GM23338 (cell line): ENCODE measurements around the gene SORCS2. TPM values are rescaled to one million over a fixed set of nuclear protein-coding genes. Genes with fewer than 3 reads are reported as not detected.

Experiments used
- ATAC-seq: fragments of 200-7000 bp; cut with Tn5 transposase; 3 replicates; pipeline ENCODE4 v1.9.1; 2020
- DNase-seq: peaks from one replicate; pipeline ENCODE4 v3.0.0-alpha.2; 2015; ENCODE audit warnings: low spot score
- H2AFZ ChIP-seq: fragments of 200-600 bp; sonication (generic); 2 replicates; pipeline ENCODE4 v1.8.0; 2016; ENCODE audit warnings: antibody characterized with exemption, mild to moderate bottlenecking, moderate library complexity
- H3F3A ChIP-seq: fragments of 200-600 bp; sonication (generic); replicated peaks from 2 replicates; pipeline ENCODE4 v1.8.0; 2017; ENCODE audit warnings: antibody characterized with exemption, mixed run types, low read depth
- H3K27ac ChIP-seq: fragments of 200-600 bp; sonication (generic); 2 replicates; pipeline ENCODE4 v1.6.1; 2016; ENCODE audit warnings: low read depth
- H3K27me3 ChIP-seq: fragments of 200-600 bp; sonication (generic); 2 replicates; pipeline ENCODE4 v1.8.0; 2016; ENCODE audit warnings: mild to moderate bottlenecking, mixed run types, moderate library complexity; ENCODE audit not compliant: insufficient read depth
- H3K36me3 ChIP-seq: fragments of 200-600 bp; sonication (generic); 2 replicates; pipeline ENCODE4 v1.8.0; 2016; ENCODE audit warnings: mild to moderate bottlenecking; ENCODE audit not compliant: insufficient read depth
- H3K4me1 ChIP-seq: fragments of 200-600 bp; sonication (generic); 2 replicates; pipeline ENCODE4 v1.8.0; 2016; ENCODE audit warnings: mild to moderate bottlenecking, moderate library complexity; ENCODE audit not compliant: insufficient read depth
- H3K4me2 ChIP-seq: fragments of 200-600 bp; sonication (generic); 2 replicates; pipeline ENCODE4 v1.7.1; 2017; ENCODE audit warnings: mixed run types
- H3K4me3 ChIP-seq: fragments of 200-600 bp; sonication (generic); 2 replicates; pipeline ENCODE4 v1.6.1; 2016; ENCODE audit warnings: mixed run types
- H3K79me2 ChIP-seq: fragments of 200-600 bp; sonication (generic); replicated peaks from 2 replicates; pipeline ENCODE4 v1.8.0; 2017; ENCODE audit warnings: mild to moderate bottlenecking; ENCODE audit not compliant: insufficient read depth
- H3K9me2 ChIP-seq: fragments of 200-600 bp; sonication (generic); 2 replicates; pipeline ENCODE4 v1.8.0; 2017; ENCODE audit not compliant: insufficient read depth
- H4K20me1 ChIP-seq: fragments of 200-600 bp; sonication (generic); replicated peaks from 2 replicates; pipeline ENCODE4 v1.8.0; 2017; ENCODE audit warnings: mild to moderate bottlenecking; ENCODE audit not compliant: insufficient read depth
- H3K27ac Mint-ChIP-seq: 2 replicates; pipeline ENCODE4 v1.8.0; 2020; ENCODE audit warnings: inconsistent platforms, mild to moderate bottlenecking, moderate library complexity, mixed read lengths
- H3K27me3 Mint-ChIP-seq: 3 replicates; pipeline ENCODE4 v1.8.0; 2022; ENCODE audit warnings: low read depth, mild to moderate bottlenecking, moderate library complexity, mixed read lengths, inconsistent platforms; ENCODE audit not compliant: insufficient read depth, poor library complexity
- H3K36me3 Mint-ChIP-seq: 3 replicates; pipeline ENCODE4 v1.8.0; 2021; ENCODE audit warnings: low read depth, mild to moderate bottlenecking, inconsistent platforms, moderate library complexity, mixed read lengths
- H3K4me1 Mint-ChIP-seq: 3 replicates; pipeline ENCODE4 v1.8.0; 2020; ENCODE audit warnings: mild to moderate bottlenecking, inconsistent platforms, mixed read lengths
- H3K4me3 Mint-ChIP-seq: 3 replicates; pipeline ENCODE4 v1.8.0; 2021; ENCODE audit warnings: moderate library complexity, mild to moderate bottlenecking, inconsistent platforms, mixed read lengths
- H3K9me3 Mint-ChIP-seq: 3 replicates; pipeline ENCODE4 v1.8.0; 2020; ENCODE audit warnings: moderate library complexity, mild to moderate bottlenecking, inconsistent platforms, mixed read lengths
- CREB1 ChIP-seq: fragments of 250-450 bp; sonication (Bioruptor Pico); IDR thresholded peaks from 2 replicates; pipeline ENCODE4 v1.5.0; 2020; ENCODE audit warnings: low read depth, mild to moderate bottlenecking, moderate library complexity
- ETS1 ChIP-seq: IDR thresholded peaks from 2 replicates; pipeline ENCODE4 v1.6.1; 2016; ENCODE audit warnings: antibody characterized with exemption
- EZH2 ChIP-seq: fragments of 200-600 bp; sonication (generic); IDR thresholded peaks from one replicate; pipeline ENCODE4 v1.8.0; 2017; ENCODE audit warnings: antibody characterized with exemption, mild to moderate bottlenecking, low read depth; ENCODE audit not compliant: unreplicated experiment
- JUNB ChIP-seq: IDR thresholded peaks from one replicate; pipeline ENCODE4 v1.6.1; 2016; ENCODE audit warnings: antibody characterized with exemption; ENCODE audit not compliant: unreplicated experiment
- POLR2AphosphoS5 ChIP-seq: IDR thresholded peaks from 2 replicates; pipeline ENCODE4 v1.6.1; 2016; ENCODE audit warnings: antibody characterized with exemption, low read depth
- REST ChIP-seq: IDR thresholded peaks from one replicate; pipeline ENCODE4 v1.6.1; 2018; ENCODE audit warnings: antibody characterized with exemption; ENCODE audit not compliant: unreplicated experiment
- ZNF114 ChIP-seq: fragments of 250-450 bp; sonication (Bioruptor Pico); IDR thresholded peaks from 2 replicates; pipeline ENCODE4 v1.5.0; 2020; ENCODE audit warnings: mild to moderate bottlenecking, moderate library complexity
- ZNF331 ChIP-seq: fragments of 250-450 bp; sonication (Bioruptor Pico); IDR thresholded peaks from 2 replicates; pipeline ENCODE4 v1.5.0; 2020; ENCODE audit warnings: low read depth, mild to moderate bottlenecking, moderate library complexity
- polyA plus RNA-seq: library from polyadenylated mRNA; unstranded; fragments of >200 nt; fragmentation: Nextera tagmentation; extraction: Ambion mirVana; gene quantifications from 2 replicates; pipeline ENCODE4 v1.2.1, GENCODE V29; 2016
- total RNA-seq: library from RNA; depleted of rRNA; stranded (reverse); fragments of >200 nt; shearing (Covaris generic); gene quantifications from 2 replicates; pipeline ENCODE4 v1.2.3, GENCODE V29; 2014
- TF ChIP-seq, protein P1 (sequence below), 2 experiments: fragments of 200-600 bp in 1 of 2; sonication (generic) in 1 of 2; conservative IDR thresholded peaks; 2 replicates each; pipeline versions ENCODE4 v1.5.1 to v1.6.1; 2016 to 2017; ENCODE audit warnings: antibody characterized with exemption in 2 of 2, low read depth in 2 of 2, mild to moderate bottlenecking in 2 of 2, moderate library complexity in 1 of 2
- TF ChIP-seq, protein P2 (sequence below): fragments of 250-450 bp; sonication (Bioruptor Pico); IDR thresholded peaks from 2 replicates; pipeline ENCODE4 v1.5.0; 2020; ENCODE audit warnings: mild to moderate bottlenecking, moderate library complexity

The SORCS2 gene
- total and polyA plus RNA-seq, 2 experiments from 2014 or later, result 0.47 to 2.4 TPM

DNA sequence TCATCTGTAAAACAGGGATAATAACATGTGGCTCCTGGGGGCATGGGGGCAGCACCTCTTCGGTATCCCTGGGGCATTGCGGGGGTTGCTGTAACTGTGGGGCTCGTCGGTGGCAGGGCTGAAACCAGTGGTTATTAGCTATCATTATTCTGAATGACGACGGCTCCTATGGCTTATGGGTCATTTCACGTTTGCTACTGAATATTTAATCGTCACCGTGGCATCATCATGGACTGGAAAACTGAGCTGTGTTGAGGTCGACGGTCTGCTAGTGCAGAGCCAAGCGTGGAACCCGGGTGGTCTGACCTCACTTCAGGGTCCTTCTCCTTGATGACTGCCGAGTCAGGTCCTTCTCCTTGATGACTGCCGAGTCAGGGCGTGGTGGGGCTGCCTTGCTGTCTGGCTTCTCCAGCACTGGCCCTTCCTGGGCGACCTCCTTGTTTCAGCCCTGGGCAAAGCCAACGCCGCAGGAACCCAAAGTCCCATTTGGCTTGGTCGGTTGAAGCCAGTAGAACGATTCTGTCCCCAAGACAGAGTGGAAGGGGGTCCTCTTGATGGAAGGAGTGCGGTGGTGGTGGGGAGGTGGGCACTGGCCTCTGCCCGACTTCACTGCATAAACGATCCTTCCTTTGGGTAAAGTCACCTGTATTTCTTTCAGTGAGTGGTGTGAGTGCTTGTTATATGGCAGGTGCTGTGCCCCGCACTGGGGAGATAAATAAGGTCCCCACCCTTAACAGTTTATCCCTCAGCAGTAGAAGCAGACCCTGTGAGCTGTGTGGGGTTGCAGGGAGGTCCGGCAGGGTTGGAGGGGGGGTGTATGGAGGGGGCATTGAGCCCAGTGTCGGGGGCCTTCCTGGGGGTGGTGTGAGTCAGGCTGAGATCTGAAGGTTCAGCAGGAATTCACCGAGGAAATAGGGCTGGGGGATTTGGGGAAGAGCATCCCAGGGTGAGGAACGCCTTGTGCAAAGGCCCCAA lies 201.6 kb downstream of the SORCS2 start:
- Histone ChIP-seq H4K20me1 (no peaks in the 10 kb centered on the region), H3K9me2 (no peaks in the 10 kb centered on the region), H3F3A (no peaks in the 10 kb centered on the region), H3K36me3 (no peaks in the 10 kb centered on the region), H3K27ac (no peak overlapping the region), H3K4me3 (no peak overlapping the region), H3K4me1 (no peaks in the 10 kb centered on the region), H2AFZ (no peak overlapping the region), H3K79me2 (no peaks in the 10 kb centered on the region), H3K27me3 (no peaks in the 10 kb centered on the region), H3K4me2 (no peak overlapping the region)
- TF ChIP-seq CREB1 (CRISPR knock-in tag) (no peak), ZNF114 (no peak), EZH2 (no peak), ZNF331 (CRISPR knock-in tag) (no peak), POLR2AphosphoS5 (no peak), REST (no peak), ETS1 (no peak), JUNB (no peak)
- TF ChIP-seq, protein P1, sequence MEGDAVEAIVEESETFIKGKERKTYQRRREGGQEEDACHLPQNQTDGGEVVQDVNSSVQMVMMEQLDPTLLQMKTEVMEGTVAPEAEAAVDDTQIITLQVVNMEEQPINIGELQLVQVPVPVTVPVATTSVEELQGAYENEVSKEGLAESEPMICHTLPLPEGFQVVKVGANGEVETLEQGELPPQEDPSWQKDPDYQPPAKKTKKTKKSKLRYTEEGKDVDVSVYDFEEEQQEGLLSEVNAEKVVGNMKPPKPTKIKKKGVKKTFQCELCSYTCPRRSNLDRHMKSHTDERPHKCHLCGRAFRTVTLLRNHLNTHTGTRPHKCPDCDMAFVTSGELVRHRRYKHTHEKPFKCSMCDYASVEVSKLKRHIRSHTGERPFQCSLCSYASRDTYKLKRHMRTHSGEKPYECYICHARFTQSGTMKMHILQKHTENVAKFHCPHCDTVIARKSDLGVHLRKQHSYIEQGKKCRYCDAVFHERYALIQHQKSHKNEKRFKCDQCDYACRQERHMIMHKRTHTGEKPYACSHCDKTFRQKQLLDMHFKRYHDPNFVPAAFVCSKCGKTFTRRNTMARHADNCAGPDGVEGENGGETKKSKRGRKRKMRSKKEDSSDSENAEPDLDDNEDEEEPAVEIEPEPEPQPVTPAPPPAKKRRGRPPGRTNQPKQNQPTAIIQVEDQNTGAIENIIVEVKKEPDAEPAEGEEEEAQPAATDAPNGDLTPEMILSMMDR (conservative IDR thresholded peaks at IDR 0.05; ENCODE audit: low read depth in 2 of 2), result no peak
- TF ChIP-seq, protein P2, sequence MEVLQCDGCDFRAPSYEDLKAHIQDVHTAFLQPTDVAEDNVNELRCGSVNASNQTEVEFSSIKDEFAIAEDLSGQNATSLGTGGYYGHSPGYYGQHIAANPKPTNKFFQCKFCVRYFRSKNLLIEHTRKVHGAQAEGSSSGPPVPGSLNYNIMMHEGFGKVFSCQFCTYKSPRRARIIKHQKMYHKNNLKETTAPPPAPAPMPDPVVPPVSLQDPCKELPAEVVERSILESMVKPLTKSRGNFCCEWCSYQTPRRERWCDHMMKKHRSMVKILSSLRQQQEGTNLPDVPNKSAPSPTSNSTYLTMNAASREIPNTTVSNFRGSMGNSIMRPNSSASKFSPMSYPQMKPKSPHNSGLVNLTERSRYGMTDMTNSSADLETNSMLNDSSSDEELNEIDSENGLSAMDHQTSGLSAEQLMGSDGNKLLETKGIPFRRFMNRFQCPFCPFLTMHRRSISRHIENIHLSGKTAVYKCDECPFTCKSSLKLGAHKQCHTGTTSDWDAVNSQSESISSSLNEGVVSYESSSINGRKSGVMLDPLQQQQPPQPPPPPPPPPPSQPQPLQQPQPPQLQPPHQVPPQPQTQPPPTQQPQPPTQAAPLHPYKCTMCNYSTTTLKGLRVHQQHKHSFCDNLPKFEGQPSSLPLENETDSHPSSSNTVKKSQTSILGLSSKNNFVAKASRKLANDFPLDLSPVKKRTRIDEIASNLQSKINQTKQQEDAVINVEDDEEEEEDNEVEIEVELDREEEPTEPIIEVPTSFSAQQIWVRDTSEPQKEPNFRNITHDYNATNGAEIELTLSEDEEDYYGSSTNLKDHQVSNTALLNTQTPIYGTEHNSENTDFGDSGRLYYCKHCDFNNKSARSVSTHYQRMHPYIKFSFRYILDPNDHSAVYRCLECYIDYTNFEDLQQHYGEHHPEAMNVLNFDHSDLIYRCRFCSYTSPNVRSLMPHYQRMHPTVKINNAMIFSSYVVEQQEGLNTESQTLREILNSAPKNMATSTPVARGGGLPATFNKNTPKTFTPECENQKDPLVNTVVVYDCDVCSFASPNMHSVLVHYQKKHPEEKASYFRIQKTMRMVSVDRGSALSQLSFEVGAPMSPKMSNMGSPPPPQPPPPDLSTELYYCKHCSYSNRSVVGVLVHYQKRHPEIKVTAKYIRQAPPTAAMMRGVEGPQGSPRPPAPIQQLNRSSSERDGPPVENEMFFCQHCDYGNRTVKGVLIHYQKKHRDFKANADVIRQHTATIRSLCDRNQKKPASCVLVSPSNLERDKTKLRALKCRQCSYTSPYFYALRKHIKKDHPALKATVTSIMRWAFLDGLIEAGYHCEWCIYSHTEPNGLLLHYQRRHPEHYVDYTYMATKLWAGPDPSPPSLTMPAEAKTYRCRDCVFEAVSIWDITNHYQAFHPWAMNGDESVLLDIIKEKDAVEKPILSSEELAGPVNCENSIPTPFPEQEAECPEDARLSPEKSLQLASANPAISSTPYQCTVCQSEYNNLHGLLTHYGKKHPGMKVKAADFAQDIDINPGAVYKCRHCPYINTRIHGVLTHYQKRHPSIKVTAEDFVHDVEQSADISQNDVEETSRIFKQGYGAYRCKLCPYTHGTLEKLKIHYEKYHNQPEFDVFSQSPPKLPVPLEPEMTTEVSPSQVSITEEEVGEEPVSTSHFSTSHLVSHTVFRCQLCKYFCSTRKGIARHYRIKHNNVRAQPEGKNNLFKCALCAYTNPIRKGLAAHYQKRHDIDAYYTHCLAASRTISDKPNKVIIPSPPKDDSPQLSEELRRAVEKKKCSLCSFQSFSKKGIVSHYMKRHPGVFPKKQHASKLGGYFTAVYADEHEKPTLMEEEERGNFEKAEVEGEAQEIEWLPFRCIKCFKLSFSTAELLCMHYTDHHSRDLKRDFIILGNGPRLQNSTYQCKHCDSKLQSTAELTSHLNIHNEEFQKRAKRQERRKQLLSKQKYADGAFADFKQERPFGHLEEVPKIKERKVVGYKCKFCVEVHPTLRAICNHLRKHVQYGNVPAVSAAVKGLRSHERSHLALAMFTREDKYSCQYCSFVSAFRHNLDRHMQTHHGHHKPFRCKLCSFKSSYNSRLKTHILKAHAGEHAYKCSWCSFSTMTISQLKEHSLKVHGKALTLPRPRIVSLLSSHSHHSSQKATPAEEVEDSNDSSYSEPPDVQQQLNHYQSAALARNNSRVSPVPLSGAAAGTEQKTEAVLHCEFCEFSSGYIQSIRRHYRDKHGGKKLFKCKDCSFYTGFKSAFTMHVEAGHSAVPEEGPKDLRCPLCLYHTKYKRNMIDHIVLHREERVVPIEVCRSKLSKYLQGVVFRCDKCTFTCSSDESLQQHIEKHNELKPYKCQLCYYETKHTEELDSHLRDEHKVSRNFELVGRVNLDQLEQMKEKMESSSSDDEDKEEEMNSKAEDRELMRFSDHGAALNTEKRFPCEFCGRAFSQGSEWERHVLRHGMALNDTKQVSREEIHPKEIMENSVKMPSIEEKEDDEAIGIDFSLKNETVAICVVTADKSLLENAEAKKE (CRISPR knock-in tag), result no peak
- Mint-ChIP-seq H3K27me3 (peaks cover 14% of the 10 kb centered on the region), H3K27ac (no peak overlapping the region), H3K4me3 (no peak overlapping the region; the same call in 2 of the 3 replicates), H3K9me3 (no peaks in the 10 kb centered on the region), H3K36me3 (no peaks in the 10 kb centered on the region), H3K4me1 (peaks cover 4% of the 10 kb centered on the region)
- ATAC-seq (no peak), DNase-seq (no peak)
